Measurements from ENCODE around the gene SLC22A15. TPM values are rescaled to one million over a fixed set of nuclear protein-coding genes. Genes with fewer than 3 reads are reported as not detected.

The SLC22A15 gene
- total RNA-seq, 2 experiments from 2014 or later = 0.08 to 0.22 TPM

GRCh38 chr1:116067566-116067890 lies 91.2 kb downstream of the SLC22A15 start:
- Mint-ChIP-seq H3K4me1 (ENCODE audit: low read depth) (no peaks in the 10 kb centered on the region), H3K27ac (no peak overlapping the region), H3K27me3 (peaks cover 21% of the 10 kb centered on the region), H3K36me3 (ENCODE audit: low read depth) (no peaks in the 10 kb centered on the region), H3K9me3 (no peaks in the 10 kb centered on the region), H3K4me3 (no peak overlapping the region)
- Histone ChIP-seq H3K4me1 (ENCODE audit: insufficient read depth, low read length) (no peaks in the 10 kb centered on the region), H3K9me3 (ENCODE audit: control insufficient read depth in 1 of 2, insufficient read depth in 1 of 2, low read length in 2 of 2) (no peaks in the 10 kb centered on the region), H3K27me3 (ENCODE audit: control insufficient read depth in 1 of 2, insufficient read depth in 2 of 2, low read length in 2 of 2) (peaks cover 0 to 5% of the 10 kb centered on the region in 2 experiments), H3K36me3 (ENCODE audit: insufficient read depth, low read length) (no peaks in the 10 kb centered on the region), H3K27ac (ENCODE audit: low read depth in 1 of 2, low read length in 2 of 2) (no peak overlapping the region), H3K4me3 (ENCODE audit: low read length) (no peak overlapping the region)
- ATAC-seq (ENCODE audit: poor library complexity) = no peak
- DNase-seq = no peak
- POLR2A ChIA-PET = no interaction called here
- intact Hi-C loops (cut with DNase I, micrococcal nuclease) = no loop called here
- CTCF ChIA-PET = no interaction called here
- no peak for TF ChIP-seq CTCF (IDR thresholded peaks at IDR 0.05)

GRCh38 chr1:116075575-116075974 lies 99.3 kb downstream of the SLC22A15 start:
- no peak for TF ChIP-seq CTCF (IDR thresholded peaks at IDR 0.05)
- no peaks in the 10 kb centered on the region for H3K27me3 Mint-ChIP-seq
- DNase-seq (no peak), ATAC-seq (ENCODE audit: poor library complexity) (no peak)
- H3K4me3 Mint-ChIP-seq = no peak overlapping the region
- no peaks in the 10 kb centered on the region for H3K4me1 Mint-ChIP-seq (ENCODE audit: low read depth)
- H3K4me3 ChIP-seq (ENCODE audit: low read length) = no peak overlapping the region
- POLR2A ChIA-PET = no interaction called here
- H3K4me1 ChIP-seq (ENCODE audit: insufficient read depth, low read length) = no peaks in the 10 kb centered on the region
- CTCF ChIA-PET = no interaction called here
- H3K27ac Mint-ChIP-seq = no peak overlapping the region
- H3K9me3 Mint-ChIP-seq = no peaks in the 10 kb centered on the region
- intact Hi-C loops (cut with DNase I, micrococcal nuclease) = no loop called here
- H3K27ac ChIP-seq (ENCODE audit: low read depth in 1 of 2, low read length in 2 of 2) = no peak overlapping the region
- H3K36me3 ChIP-seq (ENCODE audit: insufficient read depth, low read length) = no peaks in the 10 kb centered on the region
- H3K36me3 Mint-ChIP-seq (ENCODE audit: low read depth) = no peaks in the 10 kb centered on the region
- H3K27me3 ChIP-seq (ENCODE audit: control insufficient read depth in 1 of 2, insufficient read depth in 2 of 2, low read length in 2 of 2) = peaks cover 0 to 4% of the 10 kb centered on the region in 2 experiments
- no peaks in the 10 kb centered on the region for H3K9me3 ChIP-seq (ENCODE audit: control insufficient read depth in 1 of 2, insufficient read depth in 1 of 2, low read length in 2 of 2)

GRCh38 chr1:116075990-116076389 lies 99.7 kb downstream of the SLC22A15 start:
- peaks cover 0 to 4% of the 10 kb centered on the region in 2 experiments for H3K27me3 ChIP-seq (ENCODE audit: control insufficient read depth in 1 of 2, insufficient read depth in 2 of 2, low read length in 2 of 2)
- no peak overlapping the region for H3K27ac Mint-ChIP-seq
- CTCF ChIA-PET = no interaction called here
- POLR2A ChIA-PET = no interaction called here
- H3K36me3 Mint-ChIP-seq (ENCODE audit: low read depth) = no peaks in the 10 kb centered on the region
- ATAC-seq (ENCODE audit: poor library complexity) = no peak
- no peak for TF ChIP-seq CTCF (IDR thresholded peaks at IDR 0.05)
- H3K9me3 Mint-ChIP-seq = no peaks in the 10 kb centered on the region
- intact Hi-C loops (cut with DNase I, micrococcal nuclease) = no loop called here
- no peaks in the 10 kb centered on the region for H3K36me3 ChIP-seq (ENCODE audit: insufficient read depth, low read length)
- H3K9me3 ChIP-seq (ENCODE audit: control insufficient read depth in 1 of 2, insufficient read depth in 1 of 2, low read length in 2 of 2) = no peaks in the 10 kb centered on the region
- no peak for DNase-seq
- no peak overlapping the region for H3K27ac ChIP-seq (ENCODE audit: low read depth in 1 of 2, low read length in 2 of 2)
- no peak overlapping the region for H3K4me3 Mint-ChIP-seq
- H3K4me1 ChIP-seq (ENCODE audit: insufficient read depth, low read length) = no peaks in the 10 kb centered on the region
- H3K4me1 Mint-ChIP-seq (ENCODE audit: low read depth) = no peaks in the 10 kb centered on the region
- H3K27me3 Mint-ChIP-seq = no peaks in the 10 kb centered on the region
- no peak overlapping the region for H3K4me3 ChIP-seq (ENCODE audit: low read length)
